Fibroblast of the aortic adventitia (primary cell): ENCODE measurements around the gene ECPAS. TPM values are rescaled to one million over a fixed set of nuclear protein-coding genes. Genes with fewer than 3 reads are reported as not detected.

Experiments used
- DNase-seq: peaks from one replicate; pipeline ENCODE4 v3.0.0-alpha.2; 2010; ENCODE audit warnings: low read depth
- H3K4me3 ChIP-seq: 2 replicates; pipeline ENCODE4 v1.5.1; 2011; ENCODE audit warnings: low read depth, mild to moderate bottlenecking, control low read depth, low read length, moderate library complexity
- total RNA-seq: library from RNA; depleted of rRNA; stranded (reverse); fragments of >200 nt; gene quantifications from 2 replicates; pipeline ENCODE4 v1.2.3, GENCODE V29; 2012; ENCODE audit warnings: low replicate concordance
- TF ChIP-seq, protein P1 (sequence below): IDR thresholded peaks from 2 replicates; pipeline ENCODE4 v1.5.1; 2011; ENCODE audit warnings: mild to moderate bottlenecking, low read length, control low read depth, inconsistent platforms; ENCODE audit not compliant: insufficient read depth

ECPAS gene
- total RNA-seq, 1 donor = 114 TPM

DNA sequence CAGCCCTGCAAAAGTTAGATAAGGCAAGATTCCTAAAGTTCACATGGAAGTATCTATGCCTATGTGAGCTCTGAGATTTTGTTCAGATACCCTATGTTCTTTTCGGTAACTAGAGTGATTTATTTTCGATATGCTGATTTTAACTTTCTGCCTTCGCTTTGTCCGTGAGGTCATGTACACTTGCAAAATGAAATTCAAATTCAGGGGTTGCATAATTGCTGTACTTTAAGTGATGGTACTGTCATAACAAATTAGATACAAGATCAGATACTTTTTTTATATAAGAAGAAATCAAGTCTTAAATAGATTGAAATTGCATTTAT lies 350 bp upstream of the ECPAS start:
- peak; percentile 45 for DNase-seq
- TF ChIP-seq, protein P1, sequence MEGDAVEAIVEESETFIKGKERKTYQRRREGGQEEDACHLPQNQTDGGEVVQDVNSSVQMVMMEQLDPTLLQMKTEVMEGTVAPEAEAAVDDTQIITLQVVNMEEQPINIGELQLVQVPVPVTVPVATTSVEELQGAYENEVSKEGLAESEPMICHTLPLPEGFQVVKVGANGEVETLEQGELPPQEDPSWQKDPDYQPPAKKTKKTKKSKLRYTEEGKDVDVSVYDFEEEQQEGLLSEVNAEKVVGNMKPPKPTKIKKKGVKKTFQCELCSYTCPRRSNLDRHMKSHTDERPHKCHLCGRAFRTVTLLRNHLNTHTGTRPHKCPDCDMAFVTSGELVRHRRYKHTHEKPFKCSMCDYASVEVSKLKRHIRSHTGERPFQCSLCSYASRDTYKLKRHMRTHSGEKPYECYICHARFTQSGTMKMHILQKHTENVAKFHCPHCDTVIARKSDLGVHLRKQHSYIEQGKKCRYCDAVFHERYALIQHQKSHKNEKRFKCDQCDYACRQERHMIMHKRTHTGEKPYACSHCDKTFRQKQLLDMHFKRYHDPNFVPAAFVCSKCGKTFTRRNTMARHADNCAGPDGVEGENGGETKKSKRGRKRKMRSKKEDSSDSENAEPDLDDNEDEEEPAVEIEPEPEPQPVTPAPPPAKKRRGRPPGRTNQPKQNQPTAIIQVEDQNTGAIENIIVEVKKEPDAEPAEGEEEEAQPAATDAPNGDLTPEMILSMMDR = no peak
- peak overlapping the region; percentile 93 for H3K4me3 ChIP-seq

DNA sequence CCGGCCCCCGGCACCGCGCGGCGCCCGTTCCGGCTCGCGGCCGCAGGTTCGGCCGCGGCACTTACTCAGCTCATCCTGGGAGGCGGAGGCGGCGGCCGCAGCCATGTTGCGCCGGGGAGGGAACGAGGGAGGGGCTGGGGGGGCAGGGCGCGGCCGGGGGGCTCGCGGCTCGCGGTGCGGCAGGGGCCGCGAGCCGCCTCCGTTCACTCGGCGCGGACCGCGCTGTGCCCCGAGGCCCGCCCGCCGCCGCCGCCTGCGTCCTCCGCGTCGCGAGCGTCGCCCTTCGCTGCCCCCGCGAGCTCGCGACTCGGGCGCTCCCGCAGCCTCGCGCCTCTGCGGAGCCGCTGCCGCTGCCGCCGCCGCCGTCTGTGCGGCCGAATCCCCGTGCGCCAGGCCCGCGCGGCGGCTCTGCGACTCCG lies 735 bp downstream of the ECPAS start:
- TF ChIP-seq, protein P1 = no peak
- no peak for DNase-seq
- peak overlapping the region; percentile 93 for H3K4me3 ChIP-seq

DNA sequence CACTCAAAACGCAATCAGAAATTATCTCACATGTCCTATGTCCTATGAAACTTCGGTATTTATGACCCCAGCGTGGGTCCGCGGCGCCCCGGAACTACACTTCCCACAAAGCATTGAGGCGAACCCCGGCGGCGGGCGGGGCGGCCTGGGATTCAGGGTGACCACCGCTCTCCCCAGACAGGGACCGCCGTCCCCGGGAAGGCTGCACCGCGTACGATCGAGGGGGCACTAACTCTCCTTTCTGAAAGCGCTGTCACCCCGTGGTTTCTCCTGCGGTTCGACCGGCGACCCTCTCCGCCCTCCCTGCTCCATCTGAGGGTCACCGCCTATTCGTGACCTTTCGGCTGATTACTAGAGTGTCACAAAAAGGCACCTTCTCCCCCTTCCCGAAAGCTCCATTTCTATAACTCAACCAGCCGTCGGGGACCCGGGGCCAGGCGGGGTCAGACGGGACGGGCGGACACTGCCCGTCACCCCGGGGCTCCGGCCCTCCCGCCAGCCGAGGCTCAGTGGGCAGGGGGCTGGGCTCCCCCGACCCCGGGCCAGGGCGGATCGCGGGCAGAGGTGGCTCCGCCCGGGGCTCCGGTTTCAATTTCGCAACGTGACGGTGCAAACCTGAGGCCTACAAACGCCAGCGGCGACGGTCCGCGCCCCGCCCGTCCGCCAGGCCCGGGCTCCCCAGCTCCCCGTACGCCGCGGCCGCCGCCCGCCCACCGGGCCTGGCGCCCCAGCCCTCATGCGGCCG lies 1.3 kb downstream of the ECPAS start:
- DNase-seq = peak; percentile 58
- TF ChIP-seq, protein P1 = no peak
- H3K4me3 ChIP-seq = peak overlapping the region; percentile 93

DNA sequence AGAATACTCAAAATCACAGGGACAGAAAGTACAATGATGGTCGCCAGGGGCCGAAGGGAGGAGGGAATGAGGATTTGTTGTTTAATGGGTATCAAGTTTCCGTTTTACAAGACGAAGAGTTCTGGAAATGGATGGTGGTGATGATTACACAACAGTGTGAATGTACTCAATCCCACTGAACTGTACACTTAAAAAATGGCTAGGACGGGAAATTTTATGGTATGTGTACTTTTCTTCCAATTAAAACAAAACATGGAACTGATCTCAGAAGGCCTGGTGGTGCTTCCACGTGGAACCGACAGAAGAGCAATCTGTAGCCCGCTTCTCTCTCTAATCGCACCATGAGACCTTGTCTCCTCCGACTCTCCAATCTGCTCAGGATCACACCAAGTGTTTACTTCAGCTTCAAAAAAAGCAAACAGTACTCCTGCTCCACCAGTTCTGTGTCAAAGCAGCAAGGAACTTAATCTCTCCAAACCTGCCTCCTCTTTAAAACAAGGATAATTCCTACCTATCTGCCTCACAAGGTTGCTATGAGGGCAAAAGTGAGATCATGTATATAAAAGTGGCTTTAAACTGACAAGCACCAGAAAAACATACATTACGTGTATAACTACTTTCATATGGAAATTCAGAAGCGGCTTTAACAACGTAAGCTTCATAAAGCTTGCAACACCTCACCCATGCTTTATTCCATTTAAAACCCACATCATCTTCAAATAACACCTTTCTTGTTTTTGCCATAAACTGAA lies 2.1 kb downstream of the ECPAS start:
- TF ChIP-seq, protein P1 = no peak
- peak overlapping the region; percentile 93 for H3K4me3 ChIP-seq
- peak; percentile 55 for DNase-seq

DNA sequence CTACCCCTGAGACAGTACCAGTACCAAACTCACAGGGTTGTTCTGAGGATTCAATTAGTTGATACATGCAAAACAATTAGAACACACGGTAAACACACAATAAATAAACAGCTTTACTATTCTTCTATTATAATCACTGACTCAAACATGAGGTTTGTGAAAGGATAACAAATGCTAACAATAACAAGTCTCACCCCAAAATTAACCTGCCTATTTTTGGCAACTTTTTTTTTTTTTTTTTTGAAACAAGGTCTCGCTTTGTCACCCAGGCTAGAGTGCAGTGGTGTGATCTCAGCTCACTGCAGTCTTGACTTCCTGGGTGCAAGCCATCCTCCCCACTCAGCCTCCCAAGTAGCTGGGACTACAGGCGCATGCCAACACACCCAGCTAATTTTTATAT lies 6.5 kb downstream of the ECPAS start:
- no peak for DNase-seq
- no peak overlapping the region for H3K4me3 ChIP-seq
- TF ChIP-seq, protein P1 = no peak

DNA sequence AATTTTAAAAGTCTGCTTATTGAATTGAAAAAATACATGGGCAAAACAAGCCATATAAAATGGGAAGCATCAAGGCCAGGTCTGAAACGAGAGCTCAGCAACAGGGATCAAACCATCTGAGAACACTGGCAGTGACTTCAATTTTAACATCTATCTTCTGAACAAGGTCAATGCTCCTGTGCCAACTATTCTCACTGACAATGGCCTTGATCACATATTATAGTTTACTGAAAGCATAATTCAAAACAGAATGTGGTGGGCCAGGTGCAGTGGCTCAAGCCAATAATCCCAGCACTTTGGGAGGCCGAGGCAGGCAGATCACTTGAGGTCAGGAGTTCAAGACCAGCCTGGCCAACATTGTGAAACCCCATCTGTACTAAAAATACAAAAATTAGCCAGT lies 9.0 kb downstream of the ECPAS start:
- H3K4me3 ChIP-seq = no peak overlapping the region
- TF ChIP-seq, protein P1 = no peak
- DNase-seq = no peak
